HCT116 (cell line): ENCODE results near the gene PRR4.

Experiments used
- CBX3 ChIP-seq: IDR thresholded peaks from 2 replicates; pipeline ENCODE4 v1.6.1; 2012; ENCODE audit warnings: low read depth
- EZH2 ChIP-seq: fragments of 200-600 bp; sonication (generic); IDR thresholded peaks from 2 replicates; pipeline ENCODE4 v1.6.1; 2017; ENCODE audit warnings: antibody characterized with exemption, mixed run types
- EZH2phosphoT487 ChIP-seq: fragments of 200-600 bp; IDR thresholded peaks from 2 replicates; pipeline ENCODE4 v1.6.1; 2018; ENCODE audit warnings: antibody characterized with exemption, borderline replicate concordance
- JUND ChIP-seq: IDR thresholded peaks from 2 replicates; pipeline ENCODE4 v1.6.1; 2012
- POLR2A ChIP-seq: IDR thresholded peaks from 2 replicates; pipeline ENCODE4 v1.7.0; 2011; ENCODE audit warnings: borderline replicate concordance; ENCODE audit not compliant: insufficient read depth, insufficient read length; ENCODE audit errors: extremely low read depth
- RAD21 ChIP-seq: IDR thresholded peaks from 2 replicates; pipeline ENCODE4 v1.6.1; 2012; ENCODE audit warnings: low read depth, mild to moderate bottlenecking
- REST ChIP-seq: IDR thresholded peaks from 2 replicates; pipeline ENCODE4 v1.6.1; 2012; ENCODE audit warnings: low read depth
- SP1 ChIP-seq: IDR thresholded peaks from 2 replicates; pipeline ENCODE4 v1.6.1; 2012; ENCODE audit warnings: low read depth
- TCF7L2 ChIP-seq: IDR thresholded peaks from 2 replicates; pipeline ENCODE4 v1.7.0; 2011; ENCODE audit warnings: borderline replicate concordance, inconsistent platforms; ENCODE audit not compliant: insufficient read depth, insufficient read length; ENCODE audit errors: extremely low read depth
- YY1 ChIP-seq: IDR thresholded peaks from 2 replicates; pipeline ENCODE4 v1.6.1; 2011; ENCODE audit warnings: low read length, low read depth, moderate library complexity, mild to moderate bottlenecking; ENCODE audit not compliant: insufficient replicate concordance; ENCODE audit errors: extremely low read depth
- ZNF274 ChIP-seq: fragments of 200-500 bp; sonication (Bioruptor generic); IDR thresholded peaks from 2 replicates; pipeline ENCODE4 v1.6.1; 2014; ENCODE audit warnings: mild to moderate bottlenecking, low read depth, low read length, inconsistent platforms
- TF ChIP-seq, protein P1 (sequence below), 3 experiments: fragments of 200-600 bp in 1 of 3; sonication (generic) in 1 of 3; IDR thresholded peaks in 2 of 3; conservative IDR thresholded peaks in 1 of 3; 2 replicates each; pipeline ENCODE4 v1.5.1; 2012 to 2017; ENCODE audit warnings: low read depth in 2 of 3, low read length in 2 of 3, antibody characterized with exemption in 1 of 3, borderline replicate concordance in 1 of 3, control low read depth in 1 of 3, mild to moderate bottlenecking in 1 of 3, mixed read lengths in 1 of 3, mixed run types in 1 of 3, moderate library complexity in 1 of 3; ENCODE audit not compliant: insufficient read depth in 1 of 3

GRCh38 chr12:10851243-10851858 lies 2.1 kb upstream of the PRR4 start:
- TF ChIP-seq TCF7L2 (no peak), EZH2 (no peak), ZNF274 (no peak), POLR2A (no peak), SP1 (no peak), JUND (no peak), YY1 (no peak), RAD21 (no peak), CBX3 (no peak), REST (no peak), EZH2phosphoT487 (no peak)
- TF ChIP-seq, protein P1, sequence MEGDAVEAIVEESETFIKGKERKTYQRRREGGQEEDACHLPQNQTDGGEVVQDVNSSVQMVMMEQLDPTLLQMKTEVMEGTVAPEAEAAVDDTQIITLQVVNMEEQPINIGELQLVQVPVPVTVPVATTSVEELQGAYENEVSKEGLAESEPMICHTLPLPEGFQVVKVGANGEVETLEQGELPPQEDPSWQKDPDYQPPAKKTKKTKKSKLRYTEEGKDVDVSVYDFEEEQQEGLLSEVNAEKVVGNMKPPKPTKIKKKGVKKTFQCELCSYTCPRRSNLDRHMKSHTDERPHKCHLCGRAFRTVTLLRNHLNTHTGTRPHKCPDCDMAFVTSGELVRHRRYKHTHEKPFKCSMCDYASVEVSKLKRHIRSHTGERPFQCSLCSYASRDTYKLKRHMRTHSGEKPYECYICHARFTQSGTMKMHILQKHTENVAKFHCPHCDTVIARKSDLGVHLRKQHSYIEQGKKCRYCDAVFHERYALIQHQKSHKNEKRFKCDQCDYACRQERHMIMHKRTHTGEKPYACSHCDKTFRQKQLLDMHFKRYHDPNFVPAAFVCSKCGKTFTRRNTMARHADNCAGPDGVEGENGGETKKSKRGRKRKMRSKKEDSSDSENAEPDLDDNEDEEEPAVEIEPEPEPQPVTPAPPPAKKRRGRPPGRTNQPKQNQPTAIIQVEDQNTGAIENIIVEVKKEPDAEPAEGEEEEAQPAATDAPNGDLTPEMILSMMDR (IDR thresholded peaks at IDR 0.05 in 2 of 3, conservative IDR thresholded peaks at IDR 0.05 in 1 of 3; ENCODE audit: borderline replicate concordance in 1 of 3, insufficient read depth in 1 of 3, low read depth in 2 of 3, low read length in 2 of 3) = no peak
